UCSD-AML1 (cell line): ENCODE results near the gene ZNF816.
"Not testable (repeated sequence)": the region's sequence is repeated elsewhere in the genome, so short reads cannot be mapped to it uniquely, and the experiment has no call there.

Experiments used
- DNase-seq: peaks from one replicate; lab custom pipeline; 2025; ENCODE audit not compliant: unreplicated experiment; lab: John Stamatoyannopoulos, UW

ZNF816 gene

GRCh38 chr19:52936151-52936953, 26.3 kb downstream of the ZNF816 start:
- no peak for DNase-seq

GRCh38 chr19:52935434-52935833, 27.2 kb downstream of the ZNF816 start:
- no peak for DNase-seq

- DNase-seq = not testable (repeated sequence)
These were observed 38.0 kb downstream of the ZNF816 start for GRCh38 chr19:52924641-52925040.

GRCh38 chr19:52923778-52924593, 38.7 kb downstream of the ZNF816 start:
- DNase-seq = peak; percentile 16

GRCh38 chr19:52922841-52923777, 39.6 kb downstream of the ZNF816 start, which contains the start of gene ZNF888:
TSS of gene ZNF888 (minus strand) at chr19:52923428. CDS start at chr19:52917873, 5,555 bp downstream.
- DNase-seq = peak; percentile 57

- no peak for DNase-seq
These were observed 45.1 kb downstream of the ZNF816 start for GRCh38 chr19:52917531-52917930.

- no peak for DNase-seq
These were observed 52.0 kb downstream of the ZNF816 start for GRCh38 chr19:52910648-52911047.

- not testable (repeated sequence) for DNase-seq
These were observed 58.5 kb downstream of the ZNF816 start for GRCh38 chr19:52904052-52904780.

- DNase-seq = no peak
These were observed 60.8 kb downstream of the ZNF816 start for GRCh38 chr19:52901842-52902241.
